Measurements from ENCODE around the gene KRTAP10-7.
"Not testable (repeated sequence)": the region's sequence is repeated elsewhere in the genome, so short reads cannot be mapped to it uniquely, and the experiment has no call there.

Gene KRTAP10-7

GRCh38 chr21:44606495-44606894, 6.1 kb downstream of the KRTAP10-7 start:
- POLR2A ChIA-PET = no interaction called here
- peaks cover 0 to 31% (median 8%) of the 10 kb centered on the region in 5 experiments for H3K9me3 ChIP-seq (ENCODE audit: control extremely low read depth in 1 of 5, control insufficient read depth in 4 of 5, insufficient read depth in 2 of 5, low read depth in 1 of 5, low read length in 4 of 5)
- CTCF ChIA-PET = no interaction called here

GRCh38 chr21:44609193-44609592, 8.8 kb downstream of the KRTAP10-7 start:
- DNase-seq = no peak
- H3K9me3 ChIP-seq (ENCODE audit: control extremely low read depth in 1 of 5, control insufficient read depth in 4 of 5, insufficient read depth in 2 of 5, low read depth in 1 of 5, low read length in 4 of 5) = peaks cover 0 to 30% (median 10%) of the 10 kb centered on the region in 5 experiments
- H3K27me3 ChIP-seq (replicated peaks in 2 of 5; ENCODE audit: control insufficient read depth in 4 of 5, insufficient read depth in 5 of 5, low read length in 4 of 5) = peaks cover 0 to 6% (median 2%) of the 10 kb centered on the region in 5 experiments
- ChIA-PET POLR2A (no interaction called here), CTCF (no interaction called here)
- H3K27ac ChIP-seq (ENCODE audit: insufficient read depth in 1 of 2, low read depth in 1 of 2, low read length in 2 of 2, poor library complexity in 1 of 2, severe bottlenecking in 2 of 2) = no peak overlapping the region
- no peaks in the 10 kb centered on the region for H3K4me1 ChIP-seq (ENCODE audit: control extremely low read depth in 1 of 4, control insufficient read depth in 4 of 4, insufficient read depth in 4 of 4, low read length in 3 of 4)
- H3K4me3 ChIP-seq (ENCODE audit: control insufficient read depth in 1 of 7, extremely low read depth in 1 of 7, insufficient read depth in 4 of 7, low read depth in 2 of 7, low read length in 6 of 7) = no peak overlapping the region
- no peaks in the 10 kb centered on the region for H3K36me3 ChIP-seq (ENCODE audit: control insufficient read depth in 4 of 4, insufficient read depth in 4 of 4, low read length in 3 of 4)

More at GRCh38 chr21:44606495-44606894, 6.1 kb downstream of the KRTAP10-7 start:
- no peak for DNase-seq
- H3K27ac ChIP-seq (ENCODE audit: insufficient read depth in 1 of 2, low read depth in 1 of 2, low read length in 2 of 2, poor library complexity in 1 of 2, severe bottlenecking in 2 of 2) = no peak overlapping the region
- peaks cover 0 to 13% (median 5%) of the 10 kb centered on the region in 5 experiments for H3K27me3 ChIP-seq (replicated peaks in 2 of 5; ENCODE audit: control insufficient read depth in 4 of 5, insufficient read depth in 5 of 5, low read length in 4 of 5)
- H3K4me3 ChIP-seq (ENCODE audit: control insufficient read depth in 1 of 7, extremely low read depth in 1 of 7, insufficient read depth in 4 of 7, low read depth in 2 of 7, low read length in 6 of 7) = no peak overlapping the region
- H3K36me3 ChIP-seq (ENCODE audit: control insufficient read depth in 4 of 4, insufficient read depth in 4 of 4, low read length in 3 of 4) = no peaks in the 10 kb centered on the region
- H3K4me1 ChIP-seq (ENCODE audit: control extremely low read depth in 1 of 4, control insufficient read depth in 4 of 4, insufficient read depth in 4 of 4, low read length in 3 of 4) = no peaks in the 10 kb centered on the region
- WGBS (ENCODE audit: insufficient coverage) = 83% methylated on average over 2 of the region's 4 CpGs

- H3K36me3 ChIP-seq (ENCODE audit: control insufficient read depth in 4 of 4, insufficient read depth in 4 of 4, low read length in 3 of 4); POLR2A ChIA-PET; H3K27ac ChIP-seq (ENCODE audit: insufficient read depth in 1 of 2, low read depth in 1 of 2, low read length in 2 of 2, poor library complexity in 1 of 2, severe bottlenecking in 2 of 2); H3K27me3 ChIP-seq (replicated peaks in 2 of 5; ENCODE audit: control insufficient read depth in 4 of 5, insufficient read depth in 5 of 5, low read length in 4 of 5); H3K4me3 ChIP-seq (ENCODE audit: control insufficient read depth in 1 of 7, extremely low read depth in 1 of 7, insufficient read depth in 4 of 7, low read depth in 2 of 7, low read length in 6 of 7); H3K4me1 ChIP-seq (ENCODE audit: control extremely low read depth in 1 of 4, control insufficient read depth in 4 of 4, insufficient read depth in 4 of 4, low read length in 3 of 4); DNase-seq: not testable (repeated sequence)
- peaks cover 0 to 24% (median 6%) of the 10 kb centered on the region in 5 experiments for H3K9me3 ChIP-seq (ENCODE audit: control extremely low read depth in 1 of 5, control insufficient read depth in 4 of 5, insufficient read depth in 2 of 5, low read depth in 1 of 5, low read length in 4 of 5)
- WGBS (ENCODE audit: insufficient coverage) = 100% methylated on average over 2 of the region's 7 CpGs
- CTCF ChIA-PET = interaction anchor here (0.6 kb wide), 1 partner anchor 1087 kb away, joined by 3 read pairs; no protein-coding TSS in a partner anchor
These were observed 9.9 kb downstream of the KRTAP10-7 start for GRCh38 chr21:44610157-44610843.

- no peak overlapping the region for H3K4me3 ChIP-seq (ENCODE audit: control insufficient read depth in 1 of 7, extremely low read depth in 1 of 7, insufficient read depth in 4 of 7, low read depth in 2 of 7, low read length in 6 of 7)
- ChIA-PET CTCF (no interaction called here), POLR2A (no interaction called here)
- H3K27ac ChIP-seq (ENCODE audit: insufficient read depth in 1 of 2, low read depth in 1 of 2, low read length in 2 of 2, poor library complexity in 1 of 2, severe bottlenecking in 2 of 2) = no peak overlapping the region
- peaks cover 0 to 20% (median 6%) of the 10 kb centered on the region in 5 experiments for H3K9me3 ChIP-seq (ENCODE audit: control extremely low read depth in 1 of 5, control insufficient read depth in 4 of 5, insufficient read depth in 2 of 5, low read depth in 1 of 5, low read length in 4 of 5)
- H3K36me3 ChIP-seq (ENCODE audit: control insufficient read depth in 4 of 4, insufficient read depth in 4 of 4, low read length in 3 of 4) = no peaks in the 10 kb centered on the region
- WGBS (ENCODE audit: insufficient coverage) = 96% methylated on average over 4 of the region's 4 CpGs
- peaks cover 0 to 2% (median 0%) of the 10 kb centered on the region in 5 experiments for H3K27me3 ChIP-seq (replicated peaks in 2 of 5; ENCODE audit: control insufficient read depth in 4 of 5, insufficient read depth in 5 of 5, low read length in 4 of 5)
- H3K4me1 ChIP-seq (ENCODE audit: control extremely low read depth in 1 of 4, control insufficient read depth in 4 of 4, insufficient read depth in 4 of 4, low read length in 3 of 4) = no peaks in the 10 kb centered on the region
- no peak for DNase-seq
These were observed 11.2 kb downstream of the KRTAP10-7 start for GRCh38 chr21:44611551-44611950.

- Histone ChIP-seq H3K4me1 (ENCODE audit: control extremely low read depth in 1 of 4, control insufficient read depth in 4 of 4, insufficient read depth in 4 of 4, low read length in 3 of 4) (no peaks in the 10 kb centered on the region), H3K4me3 (ENCODE audit: control insufficient read depth in 1 of 7, extremely low read depth in 1 of 7, insufficient read depth in 4 of 7, low read depth in 2 of 7, low read length in 6 of 7) (no peak within 1 kb of the TSS), H3K27me3 (replicated peaks in 2 of 5; ENCODE audit: control insufficient read depth in 4 of 5, insufficient read depth in 5 of 5, low read length in 4 of 5) (peaks cover 0 to 2% (median 0%) of the 10 kb centered on the region in 5 experiments), H3K27ac (ENCODE audit: insufficient read depth in 1 of 2, low read depth in 1 of 2, low read length in 2 of 2, poor library complexity in 1 of 2, severe bottlenecking in 2 of 2) (no peak within 1 kb of the TSS), H3K36me3 (ENCODE audit: control insufficient read depth in 4 of 4, insufficient read depth in 4 of 4, low read length in 3 of 4) (no peaks in the 10 kb centered on the region), H3K9me3 (ENCODE audit: control extremely low read depth in 1 of 5, control insufficient read depth in 4 of 5, insufficient read depth in 2 of 5, low read depth in 1 of 5, low read length in 4 of 5) (peaks cover 0 to 18% (median 6%) of the 10 kb centered on the region in 5 experiments)
- no peak for DNase-seq
- CTCF ChIA-PET = no interaction called here
- WGBS (ENCODE audit: insufficient coverage) = 96% methylated on average over 6 of the region's 8 CpGs
- POLR2A ChIA-PET = no interaction called here
These were observed 11.7 kb downstream of the KRTAP10-7 start, which contains the start of gene KRTAP10-8 for GRCh38 chr21:44612029-44612486. Gene KRTAP10-8, plus strand, starts transcription at chr21:44612079. Its CDS starts 22 bp downstream, at chr21:44612101.

- no peaks in the 10 kb centered on the region for H3K27me3 ChIP-seq (replicated peaks in 2 of 5; ENCODE audit: control insufficient read depth in 4 of 5, insufficient read depth in 5 of 5, low read length in 4 of 5)
- no peak for DNase-seq
- no peaks in the 10 kb centered on the region for H3K4me1 ChIP-seq (ENCODE audit: control extremely low read depth in 1 of 4, control insufficient read depth in 4 of 4, insufficient read depth in 4 of 4, low read length in 3 of 4)
- ChIA-PET POLR2A (no interaction called here), CTCF (no interaction called here)
- 87% methylated on average over 8 of the region's 13 CpGs for WGBS (ENCODE audit: insufficient coverage)
- no peak overlapping the region for H3K27ac ChIP-seq (ENCODE audit: insufficient read depth in 1 of 2, low read depth in 1 of 2, low read length in 2 of 2, poor library complexity in 1 of 2, severe bottlenecking in 2 of 2)
- no peaks in the 10 kb centered on the region for H3K36me3 ChIP-seq (ENCODE audit: control insufficient read depth in 4 of 4, insufficient read depth in 4 of 4, low read length in 3 of 4)
- H3K9me3 ChIP-seq (ENCODE audit: control extremely low read depth in 1 of 5, control insufficient read depth in 4 of 5, insufficient read depth in 2 of 5, low read depth in 1 of 5, low read length in 4 of 5) = peaks cover 0 to 18% (median 6%) of the 10 kb centered on the region in 5 experiments
- H3K4me3 ChIP-seq (ENCODE audit: control insufficient read depth in 1 of 7, extremely low read depth in 1 of 7, insufficient read depth in 4 of 7, low read depth in 2 of 7, low read length in 6 of 7) = no peak overlapping the region
These were observed 12.4 kb downstream of the KRTAP10-7 start for GRCh38 chr21:44612669-44613229.

- Histone ChIP-seq H3K4me1 (ENCODE audit: control extremely low read depth in 1 of 4, control insufficient read depth in 4 of 4, insufficient read depth in 4 of 4, low read length in 3 of 4) (no peaks in the 10 kb centered on the region), H3K27me3 (replicated peaks in 2 of 5; ENCODE audit: control insufficient read depth in 4 of 5, insufficient read depth in 5 of 5, low read length in 4 of 5) (no peaks in the 10 kb centered on the region), H3K9me3 (ENCODE audit: control extremely low read depth in 1 of 5, control insufficient read depth in 4 of 5, insufficient read depth in 2 of 5, low read depth in 1 of 5, low read length in 4 of 5) (peaks cover 0 to 18% (median 6%) of the 10 kb centered on the region in 5 experiments), H3K27ac (ENCODE audit: insufficient read depth in 1 of 2, low read depth in 1 of 2, low read length in 2 of 2, poor library complexity in 1 of 2, severe bottlenecking in 2 of 2) (no peak overlapping the region), H3K36me3 (ENCODE audit: control insufficient read depth in 4 of 4, insufficient read depth in 4 of 4, low read length in 3 of 4) (no peaks in the 10 kb centered on the region), H3K4me3 (ENCODE audit: control insufficient read depth in 1 of 7, extremely low read depth in 1 of 7, insufficient read depth in 4 of 7, low read depth in 2 of 7, low read length in 6 of 7) (no peak overlapping the region)
- no peak for DNase-seq
- ChIA-PET CTCF (no interaction called here), POLR2A (no interaction called here)
- 97% methylated on average over 20 of the region's 26 CpGs for WGBS (ENCODE audit: insufficient coverage)
These were observed 13.2 kb downstream of the KRTAP10-7 start for GRCh38 chr21:44613386-44614155.

All from common myeloid progenitor, CD34-positive (primary cell).